Measurements from ENCODE around the gene RLBP1.
A peak's percentile ranks its signal among the peaks of the same experiment; 100 is the strongest.

The RLBP1 gene

DNA sequence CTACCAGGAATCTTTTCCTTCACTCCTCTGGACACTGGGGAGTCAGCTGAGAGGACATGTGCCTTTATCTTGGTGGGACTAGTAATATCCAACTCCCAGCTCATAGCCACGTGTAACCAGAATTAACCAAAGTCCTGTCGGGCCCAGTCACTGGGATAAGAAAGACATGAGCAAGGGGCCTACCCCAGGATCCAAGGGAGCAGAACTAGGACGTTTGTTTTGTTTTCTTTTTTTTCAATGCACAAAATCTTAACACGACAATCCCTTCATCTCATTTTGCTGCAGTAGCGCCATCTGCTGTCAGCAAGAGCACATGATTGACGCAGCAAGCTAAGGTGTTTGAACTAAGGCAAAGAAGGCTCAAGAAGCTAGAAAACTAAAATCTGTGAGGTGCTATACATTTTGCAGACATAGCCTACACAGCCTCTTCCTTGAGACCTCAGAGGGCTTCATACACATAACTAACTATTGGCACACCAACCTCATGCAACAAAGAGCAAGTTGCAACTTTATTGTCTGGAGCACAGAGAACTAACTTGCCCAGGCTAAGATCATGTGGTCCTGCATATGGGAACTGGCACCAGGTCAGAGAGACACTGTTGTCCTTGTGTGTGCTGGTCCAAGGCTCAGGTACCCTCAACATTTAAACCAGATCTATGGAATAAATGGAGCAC is 43.6 kb downstream of the RLBP1 start:
- peak; percentile 13 to 84 (median 47) for DNase-seq

DNA sequence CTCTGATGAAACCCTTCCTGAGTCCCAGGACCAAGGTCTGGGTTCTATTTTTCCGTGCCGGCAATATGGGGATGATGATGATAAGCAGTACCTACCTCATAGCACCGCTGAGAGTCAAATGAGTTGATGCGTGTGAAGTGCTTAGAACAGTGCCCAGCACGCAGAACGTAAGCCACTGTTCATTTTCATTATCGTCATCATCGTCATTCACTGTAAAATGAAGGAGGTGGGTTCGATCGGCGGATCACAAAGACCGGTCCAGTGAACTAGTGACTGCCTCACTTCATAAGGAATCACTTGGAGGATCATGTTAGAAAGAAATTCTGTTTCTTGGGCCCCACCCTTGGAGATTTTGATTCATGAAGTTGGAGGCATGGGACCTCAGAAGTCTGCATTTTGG is 44.3 kb downstream of the RLBP1 start:
- DNase-seq = no peak

DNA sequence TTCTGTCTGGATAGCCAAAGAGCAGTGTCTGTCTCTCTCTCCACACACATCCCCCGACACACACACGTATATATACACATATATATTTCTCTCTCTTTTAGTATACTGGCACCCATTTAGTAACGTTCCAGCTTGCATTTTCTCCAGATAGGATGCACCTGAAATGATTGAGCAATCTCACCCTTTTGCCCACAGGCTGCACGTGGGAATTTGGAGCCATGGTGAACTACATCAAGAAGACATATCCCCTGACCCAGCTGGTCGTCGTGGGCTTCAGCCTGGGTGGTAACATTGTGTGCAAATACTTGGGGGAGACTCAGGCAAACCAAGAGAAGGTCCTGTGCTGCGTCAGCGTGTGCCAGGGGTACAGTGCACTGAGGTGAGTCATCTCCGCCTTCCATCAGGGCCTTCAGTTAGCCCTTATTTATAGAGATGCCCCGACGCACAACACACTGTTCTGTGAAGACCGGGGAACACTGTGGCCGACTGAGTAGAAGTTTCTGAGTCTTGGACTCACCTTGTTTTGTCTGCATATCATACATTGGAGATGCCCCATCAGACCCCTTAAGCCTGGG is 45.7 kb downstream of the RLBP1 start:
- no peak for DNase-seq

DNA sequence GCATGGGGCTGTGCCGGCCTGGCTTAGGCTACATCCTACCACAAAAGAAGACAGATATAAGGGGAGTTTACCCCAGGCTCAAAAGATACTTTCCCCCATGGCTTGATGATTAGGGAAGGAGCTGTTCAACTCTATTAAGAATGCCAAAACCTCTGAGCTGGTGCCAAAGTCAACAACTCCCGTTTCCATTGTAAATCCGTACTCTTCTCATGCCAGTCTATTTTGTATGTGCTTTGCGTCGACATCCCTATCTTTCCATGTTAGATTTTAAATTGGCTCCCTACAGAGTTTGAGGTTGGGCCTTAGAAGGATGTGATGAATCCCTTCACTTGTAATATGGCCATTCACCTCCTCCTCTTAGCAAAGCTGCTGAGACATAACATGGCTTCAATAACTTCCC is 46.9 kb downstream of the RLBP1 start:
- no peak for DNase-seq

DNA sequence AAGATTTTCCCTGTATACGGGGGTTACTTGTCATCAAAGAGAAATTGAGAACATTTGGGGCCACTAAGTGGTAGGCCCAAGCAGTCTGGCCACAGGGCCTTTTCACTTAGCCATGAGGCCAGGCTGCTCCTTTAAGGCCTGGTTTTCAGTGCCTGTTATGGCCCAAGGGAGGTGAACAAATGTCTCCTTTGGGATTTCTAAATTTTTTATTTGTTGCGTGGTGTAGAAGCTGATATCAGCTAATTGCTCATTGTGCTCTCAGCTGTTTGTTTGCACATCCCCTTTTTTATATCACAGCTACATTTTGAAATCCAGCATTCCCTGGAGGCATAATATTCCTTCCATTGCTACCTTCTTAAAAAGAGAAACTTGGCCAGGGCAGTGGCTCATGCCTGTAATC is 48.5 kb downstream of the RLBP1 start:
- no peak for DNase-seq

DNA sequence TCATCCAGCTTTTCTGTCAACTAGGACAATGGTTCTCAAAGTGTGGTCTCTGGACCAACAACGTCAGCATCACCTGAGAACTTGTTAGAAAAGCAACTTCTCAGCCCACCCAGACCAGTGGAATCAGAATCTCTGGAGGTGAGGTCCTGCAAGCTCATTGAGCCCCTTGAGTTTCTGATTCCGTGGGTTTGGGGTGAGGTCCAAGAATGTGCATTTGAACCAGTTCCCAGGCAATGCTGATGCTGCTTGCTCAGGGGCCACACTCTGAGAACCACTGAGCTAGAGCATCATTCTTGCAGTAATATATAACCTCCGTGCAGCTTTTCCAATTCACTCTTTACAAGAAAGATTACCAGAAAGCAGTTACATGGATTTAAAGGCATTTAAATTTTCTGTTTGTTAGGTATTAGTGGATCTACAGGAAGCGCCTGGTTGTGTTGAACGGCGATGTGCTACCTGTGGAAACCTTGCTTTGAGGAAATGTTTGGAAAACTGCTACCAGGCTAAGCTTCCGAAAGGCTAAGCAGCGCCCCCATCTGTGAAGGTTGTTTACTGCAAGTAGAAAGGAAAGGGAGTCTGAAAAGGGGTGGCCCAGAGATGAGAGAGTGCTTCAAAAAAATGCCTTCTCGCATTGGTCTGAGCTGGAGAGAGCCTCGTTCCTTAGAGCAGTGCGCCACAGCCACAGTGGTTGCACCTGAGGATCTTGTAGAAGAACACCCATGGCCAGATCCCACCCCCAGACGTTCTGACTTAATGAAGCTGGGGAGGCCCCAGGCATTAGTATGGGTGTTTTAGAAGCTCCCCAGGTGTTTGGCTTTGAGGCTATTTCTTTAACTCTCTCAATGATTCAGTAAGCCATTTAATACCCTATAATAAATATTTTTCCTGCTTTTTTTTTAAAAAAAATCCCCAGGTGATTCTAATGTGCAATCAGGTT is 50.0 kb downstream of the RLBP1 start:
- peak in 1 of 5 experiments; percentile 33 for DNase-seq

DNA sequence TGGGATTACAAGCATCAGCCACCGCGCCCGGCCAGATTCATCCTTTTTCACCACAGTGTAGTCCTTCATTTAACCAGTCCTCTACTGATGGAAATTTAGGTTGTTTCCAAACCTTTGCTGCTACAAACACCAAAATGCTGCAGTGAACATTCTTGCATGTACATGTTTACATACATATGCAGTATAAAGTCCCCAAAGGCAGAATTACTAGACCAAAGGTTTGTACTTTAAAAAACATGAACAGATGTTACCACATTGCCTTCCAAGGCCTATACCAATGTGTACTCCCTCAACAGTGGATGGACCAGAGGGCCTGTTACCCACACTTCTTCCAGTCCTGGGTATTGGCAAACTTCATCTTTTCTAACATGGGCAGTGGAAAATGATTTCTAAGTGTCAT is 51.0 kb downstream of the RLBP1 start:
- no peak for DNase-seq

DNA sequence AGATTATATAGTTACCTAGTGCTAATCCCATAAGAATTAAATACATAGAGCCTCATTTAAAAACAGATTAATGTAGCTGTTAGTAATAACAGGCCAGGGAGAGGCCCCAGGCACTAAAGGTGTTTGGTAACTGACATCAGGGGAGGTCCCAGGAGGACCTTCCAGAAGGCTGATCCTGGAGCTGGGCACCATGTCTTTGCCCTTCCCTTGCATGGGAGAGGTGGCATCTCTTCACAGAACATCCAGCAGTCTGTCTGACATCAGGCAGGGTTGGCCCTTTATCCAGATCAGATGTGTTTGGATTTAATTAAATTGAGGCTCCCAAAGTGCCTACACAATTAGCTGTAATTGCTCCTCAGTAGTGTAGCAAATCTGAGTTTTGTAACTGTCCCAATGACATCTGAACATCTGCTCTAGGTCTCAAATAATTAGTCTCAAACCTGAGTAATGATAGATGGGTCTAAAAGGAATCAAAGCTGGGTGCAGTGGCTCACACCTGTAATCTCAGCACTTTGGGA is 53.0 kb downstream of the RLBP1 start:
- DNase-seq = no peak

DNA sequence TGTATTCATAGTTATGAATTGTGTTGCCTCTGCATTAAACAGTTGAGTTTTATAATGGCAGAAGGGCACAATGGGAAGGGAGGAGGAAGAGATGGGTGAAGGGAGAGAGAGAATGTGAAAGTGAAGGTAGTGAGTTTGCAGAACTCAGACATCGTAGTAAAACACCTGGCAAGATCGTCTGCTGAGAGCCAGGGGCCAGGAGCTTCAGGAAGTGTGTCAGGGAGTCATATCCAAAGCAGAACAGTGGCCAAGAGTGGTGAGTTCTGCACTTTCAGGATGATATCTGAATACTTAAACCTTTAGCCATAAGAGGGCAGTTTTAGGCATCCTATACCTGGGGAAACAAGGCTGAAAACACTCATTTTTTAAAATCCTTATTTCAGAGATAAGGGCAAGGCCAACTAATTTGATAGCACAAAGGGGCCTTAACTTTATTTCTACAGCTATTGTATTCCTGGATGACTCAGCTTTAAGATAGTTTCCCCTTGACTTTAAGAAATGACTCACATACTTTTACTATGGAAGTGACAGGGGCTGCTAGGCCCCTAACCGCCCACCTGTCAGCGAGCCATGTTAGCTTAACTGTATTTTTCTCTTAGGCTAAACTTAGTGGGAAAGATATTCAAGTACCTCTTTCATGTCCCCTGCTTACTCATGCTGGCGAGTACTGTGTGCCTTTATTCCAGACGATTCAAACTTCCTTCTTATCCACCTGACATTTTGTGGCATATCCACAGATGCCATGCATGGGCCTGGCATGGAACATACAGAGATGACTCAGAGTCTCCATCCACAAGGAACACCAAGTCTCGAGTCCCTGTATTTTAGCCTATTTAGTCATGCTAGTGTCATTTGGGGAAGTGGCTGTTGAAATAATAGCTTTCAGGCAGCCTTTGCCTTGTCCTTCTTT is 53.9 kb downstream of the RLBP1 start:
- DNase-seq = peak in 2 of 5 experiments; percentile 64 to 76

DNA sequence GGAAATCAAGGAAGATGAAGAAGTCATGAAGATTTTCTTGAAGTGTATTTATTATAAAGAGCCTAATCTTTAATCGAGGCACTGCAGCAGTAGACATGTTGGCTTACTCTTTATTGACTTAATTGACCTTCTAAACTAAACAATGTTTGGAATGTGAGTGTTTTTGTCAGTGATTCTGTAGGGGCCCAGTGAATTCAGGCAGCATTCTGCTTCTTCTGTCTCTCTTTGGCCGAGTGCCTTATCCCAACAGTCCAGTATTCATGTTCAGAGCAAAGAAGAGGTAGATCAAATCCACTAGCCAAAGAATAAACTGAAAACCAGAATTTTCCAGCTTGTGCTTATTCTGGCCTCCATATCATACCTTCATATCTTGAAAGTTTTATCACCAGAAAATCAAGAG is 55.7 kb downstream of the RLBP1 start:
- no peak for DNase-seq

DNA sequence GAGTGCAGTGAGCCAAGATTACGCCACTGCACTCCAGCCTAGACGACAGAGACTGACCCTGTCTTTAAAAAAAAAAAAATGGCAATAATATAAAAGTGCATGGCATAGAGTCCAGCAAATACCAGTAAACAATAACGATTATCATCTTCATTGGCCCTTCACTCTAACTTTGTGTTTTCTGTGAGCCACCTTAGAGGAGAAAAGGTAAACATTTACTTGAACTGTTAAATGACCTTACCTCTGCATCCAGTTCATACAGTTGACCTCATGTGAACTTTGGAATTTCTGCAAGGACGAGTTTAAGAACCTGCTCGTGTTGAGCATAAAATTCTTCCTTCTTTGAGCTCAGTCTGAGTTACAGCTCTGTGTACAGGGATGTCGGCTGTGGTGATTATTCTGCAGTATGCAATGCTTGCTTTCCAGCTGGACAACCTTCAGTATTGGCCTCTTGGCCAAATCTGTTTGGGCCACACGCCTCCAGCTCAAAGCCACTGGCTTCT is 56.6 kb downstream of the RLBP1 start:
- no peak for DNase-seq

DNA sequence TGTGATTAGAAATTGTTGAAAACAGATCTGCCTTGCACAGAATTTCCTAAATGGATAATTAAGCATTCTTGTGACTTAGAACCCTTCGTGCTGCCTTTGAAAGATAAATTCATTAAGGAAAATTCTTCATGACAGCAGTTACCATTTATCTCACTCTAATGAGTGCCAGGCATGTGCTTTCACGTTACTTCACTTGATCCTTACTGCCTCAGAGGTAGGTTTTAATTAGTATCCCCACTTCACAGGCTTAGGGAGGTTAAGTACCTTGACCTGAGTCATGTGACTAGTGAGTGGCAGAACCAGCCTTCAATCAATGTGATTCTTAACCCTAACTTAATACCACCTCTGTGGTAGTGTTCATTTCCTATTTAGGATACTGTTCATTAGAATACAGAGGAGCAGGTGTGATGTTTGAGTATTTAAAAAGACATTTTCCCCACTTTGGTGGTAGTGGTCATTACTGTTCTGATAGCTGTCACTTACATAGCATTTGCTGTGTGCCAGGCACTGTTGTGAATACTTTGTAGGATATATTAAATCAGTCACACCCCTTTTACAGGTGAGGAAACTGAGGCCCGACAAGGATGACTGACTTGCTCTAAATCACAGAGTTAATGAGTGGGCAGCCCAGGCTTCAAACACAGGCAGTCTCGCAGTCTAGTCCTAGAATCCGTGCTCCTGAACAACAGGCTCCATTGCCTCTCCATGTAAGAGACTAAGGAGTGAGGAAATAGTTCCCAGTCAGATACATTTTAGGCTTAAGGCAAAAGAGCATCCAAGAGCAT is 57.9 kb downstream of the RLBP1 start:
- DNase-seq = no peak

DNA sequence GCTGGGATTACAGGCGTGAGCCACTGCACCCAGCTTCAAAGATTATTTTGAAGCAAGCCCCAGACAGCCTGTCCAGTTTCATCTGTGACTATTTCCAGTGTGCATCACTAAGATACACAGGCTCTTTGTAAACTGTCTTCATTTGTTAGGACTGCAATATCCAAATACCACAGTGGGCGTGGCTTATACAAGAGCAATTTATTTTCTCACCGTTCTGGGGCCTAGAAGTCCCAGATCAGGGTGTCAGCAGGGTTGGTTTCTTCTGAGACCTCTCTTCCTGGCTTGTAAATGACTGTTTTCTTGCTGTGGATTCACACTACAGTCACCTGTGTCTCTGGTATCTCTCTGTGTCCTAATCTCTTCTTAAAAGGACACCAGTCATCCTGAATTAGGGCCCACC is 59.7 kb downstream of the RLBP1 start:
- no peak for DNase-seq
